Endothelial cell of hepatic sinusoid (primary cell): ENCODE results near the gene LDLRAD3.
"Not testable (repeated sequence)": the region's sequence is repeated elsewhere in the genome, so short reads cannot be mapped to it uniquely, and the experiment has no call there.

Source experiments
- in situ Hi-C: cut with HindIII; loops from 2 replicates; pipeline ENCODE4 v1.10.0; 2017; ENCODE audit warnings: low sequenced_read_pairs

Gene LDLRAD3

GRCh38 chr11:35943713-35944502, at the start of gene LDLRAD3:
Gene LDLRAD3 (plus strand): TSS chr11:35944062. CDS start chr11:35944099, 37 bp downstream.
- in situ Hi-C loops: loop anchor here (10.0 kb wide), 1 partner anchor 311 kb away; no protein-coding TSS in a partner anchor

- in situ Hi-C loops: no loop called here
Observed at GRCh38 chr11:35897019-35897418, 46.8 kb upstream of the LDLRAD3 start.

- in situ Hi-C loops: no loop called here
Observed at GRCh38 chr11:35902961-35903360, 40.9 kb upstream of the LDLRAD3 start.

- in situ Hi-C loops: no loop called here
Observed at GRCh38 chr11:35905646-35906276, 38.1 kb upstream of the LDLRAD3 start.

- in situ Hi-C loops: no loop called here
Observed at GRCh38 chr11:35906277-35906661, 37.6 kb upstream of the LDLRAD3 start.

GRCh38 chr11:35906681-35907080, 37.2 kb upstream of the LDLRAD3 start:
- in situ Hi-C loops: no loop called here

GRCh38 chr11:35907648-35908431, 36.0 kb upstream of the LDLRAD3 start:
- in situ Hi-C loops: no loop called here

- in situ Hi-C loops: not testable (repeated sequence)
Observed at GRCh38 chr11:35908432-35908771, 35.5 kb upstream of the LDLRAD3 start.

GRCh38 chr11:35909511-35910265, 34.2 kb upstream of the LDLRAD3 start:
- in situ Hi-C loops: no loop called here

- in situ Hi-C loops: no loop called here
Observed at GRCh38 chr11:35911013-35911412, 32.8 kb upstream of the LDLRAD3 start.

- in situ Hi-C loops: no loop called here
Observed at GRCh38 chr11:35911616-35912165, 32.2 kb upstream of the LDLRAD3 start.

- in situ Hi-C loops: not testable (repeated sequence)
Observed at GRCh38 chr11:35912436-35912835, 31.4 kb upstream of the LDLRAD3 start.

- in situ Hi-C loops: no loop called here
Observed at GRCh38 chr11:35912883-35913624, 30.8 kb upstream of the LDLRAD3 start.

GRCh38 chr11:35914816-35915215, 29.0 kb upstream of the LDLRAD3 start:
- in situ Hi-C loops: no loop called here

GRCh38 chr11:35916270-35916669, 27.6 kb upstream of the LDLRAD3 start:
- in situ Hi-C loops: no loop called here

GRCh38 chr11:35917676-35918075, 26.2 kb upstream of the LDLRAD3 start:
- in situ Hi-C loops: no loop called here

- in situ Hi-C loops: no loop called here
Observed at GRCh38 chr11:35918716-35919115, 25.1 kb upstream of the LDLRAD3 start.

- in situ Hi-C loops: no loop called here
Observed at GRCh38 chr11:35919244-35919643, 24.6 kb upstream of the LDLRAD3 start.

GRCh38 chr11:35923452-35923851, 20.4 kb upstream of the LDLRAD3 start:
- in situ Hi-C loops: no loop called here

- in situ Hi-C loops: no loop called here
Observed at GRCh38 chr11:35924811-35925210, 19.1 kb upstream of the LDLRAD3 start.
